ENCODE measurements around the gene ACTR10. TPM values are rescaled to one million over a fixed set of nuclear protein-coding genes. Genes with fewer than 3 reads are reported as not detected.
"Not testable (repeated sequence)": the region's sequence is repeated elsewhere in the genome, so short reads cannot be mapped to it uniquely, and the experiment has no call there.

The ACTR10 gene
- total RNA-seq, 1 experiment from 2014 or later: 55.1 TPM

GRCh38 chr14:58244556-58245387 is 44.8 kb downstream of the ACTR10 start, which contains the start of gene PSMA3:
TSS of gene PSMA3 (plus strand) at chr14:58244843. CDS start at chr14:58244921, 78 bp downstream.
- TSS peak; percentile 76 for BruUV-seq (replicated peaks)
- peak; percentile 98 for DNase-seq (ENCODE audit: unreplicated experiment)
- H3K36me3 Mint-ChIP-seq (ENCODE audit: insufficient read depth, unreplicated experiment): peaks cover 42% of the 10 kb centered on the region
- H3K4me3 Mint-ChIP-seq (ENCODE audit: unreplicated experiment): peak within 1 kb of the TSS; percentile 96
- no peaks in the 10 kb centered on the region for H3K9me3 Mint-ChIP-seq (ENCODE audit: unreplicated experiment)
- TF ChIP-seq, protein P1, sequence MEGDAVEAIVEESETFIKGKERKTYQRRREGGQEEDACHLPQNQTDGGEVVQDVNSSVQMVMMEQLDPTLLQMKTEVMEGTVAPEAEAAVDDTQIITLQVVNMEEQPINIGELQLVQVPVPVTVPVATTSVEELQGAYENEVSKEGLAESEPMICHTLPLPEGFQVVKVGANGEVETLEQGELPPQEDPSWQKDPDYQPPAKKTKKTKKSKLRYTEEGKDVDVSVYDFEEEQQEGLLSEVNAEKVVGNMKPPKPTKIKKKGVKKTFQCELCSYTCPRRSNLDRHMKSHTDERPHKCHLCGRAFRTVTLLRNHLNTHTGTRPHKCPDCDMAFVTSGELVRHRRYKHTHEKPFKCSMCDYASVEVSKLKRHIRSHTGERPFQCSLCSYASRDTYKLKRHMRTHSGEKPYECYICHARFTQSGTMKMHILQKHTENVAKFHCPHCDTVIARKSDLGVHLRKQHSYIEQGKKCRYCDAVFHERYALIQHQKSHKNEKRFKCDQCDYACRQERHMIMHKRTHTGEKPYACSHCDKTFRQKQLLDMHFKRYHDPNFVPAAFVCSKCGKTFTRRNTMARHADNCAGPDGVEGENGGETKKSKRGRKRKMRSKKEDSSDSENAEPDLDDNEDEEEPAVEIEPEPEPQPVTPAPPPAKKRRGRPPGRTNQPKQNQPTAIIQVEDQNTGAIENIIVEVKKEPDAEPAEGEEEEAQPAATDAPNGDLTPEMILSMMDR (IDR thresholded peaks at IDR 0.05; ENCODE audit: unreplicated experiment): no peak
- CTCF ChIA-PET: interaction anchor here (0.6 to 1.1 kb wide), 4 partner anchors 10 to 512 kb away, joined by 3 to 5 read pairs (median 3); no protein-coding TSS in a partner anchor
- POLR2A ChIA-PET: interaction anchor here (0.6 to 4.9 kb wide), 24 partner anchors 9 to 1891 kb away, joined by 3 to 134 read pairs (median 6); partner anchors contain the start of genes ACTR10, ARID4A, KIAA0586 and PCNX4
- H3K4me1 Mint-ChIP-seq (ENCODE audit: insufficient read depth, unreplicated experiment): peaks cover 20% of the 10 kb centered on the region
- peak within 1 kb of the TSS; percentile 99 for H3K27ac Mint-ChIP-seq (ENCODE audit: low read depth, unreplicated experiment)
- intact Hi-C loops (cut with micrococcal nuclease): loop anchor here (1.0 to 2.0 kb wide), 2 partner anchors 54 to 136 kb away; partner anchors contain the start of gene ARID4A
- no peaks in the 10 kb centered on the region for H3K27me3 Mint-ChIP-seq (ENCODE audit: insufficient read depth, unreplicated experiment)

DNA sequence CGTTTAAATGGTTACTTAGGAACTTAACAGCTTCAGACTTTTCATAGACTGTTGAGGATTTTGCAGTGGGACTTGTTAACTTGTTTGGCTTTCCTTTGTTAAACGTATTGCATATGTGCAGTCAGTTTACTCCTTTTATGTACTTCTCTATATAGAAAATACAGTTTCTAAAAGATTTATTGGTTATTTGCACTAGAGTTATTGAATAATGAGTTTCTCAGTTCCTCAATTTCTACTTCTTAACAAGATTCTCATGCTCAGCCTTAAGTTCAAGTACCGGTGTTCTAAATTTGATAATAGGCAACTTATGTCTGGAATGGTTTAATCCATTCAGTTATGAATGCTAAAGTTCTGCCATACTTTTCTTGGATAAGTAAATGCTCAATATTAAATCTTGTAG is 45.6 kb downstream of the ACTR10 start:
- Mint-ChIP-seq H3K27me3 (ENCODE audit: insufficient read depth, unreplicated experiment) (no peaks in the 10 kb centered on the region), H3K4me1 (ENCODE audit: insufficient read depth, unreplicated experiment) (peaks cover 20% of the 10 kb centered on the region), H3K9me3 (ENCODE audit: unreplicated experiment) (no peaks in the 10 kb centered on the region), H3K27ac (ENCODE audit: low read depth, unreplicated experiment) (peak overlapping the region; percentile 99), H3K36me3 (ENCODE audit: insufficient read depth, unreplicated experiment) (peaks cover 46% of the 10 kb centered on the region), H3K4me3 (ENCODE audit: unreplicated experiment) (peak overlapping the region; percentile 96)
- intact Hi-C loops (cut with micrococcal nuclease): loop anchor here (2.0 kb wide), 1 partner anchor 53 kb away; the partner anchor contains the start of gene ARID4A
- DNase-seq (ENCODE audit: unreplicated experiment): no peak
- TF ChIP-seq, protein P1 (IDR thresholded peaks at IDR 0.05; ENCODE audit: unreplicated experiment): no peak
- ChIA-PET POLR2A (interaction anchor here (0.6 to 4.9 kb wide), 18 partner anchors 9 to 1891 kb away, joined by 3 to 134 read pairs (median 7); partner anchors contain the start of genes ACTR10, ARID4A, KIAA0586 and PCNX4), CTCF (interaction anchor here (0.6 to 0.9 kb wide), 2 partner anchors 119 to 513 kb away, joined by 3 read pairs; no protein-coding TSS in a partner anchor)
- BruUV-seq (replicated peaks): no TSS peak

GRCh38 chr14:58249611-58250010 is 49.7 kb downstream of the ACTR10 start:
- H3K9me3 Mint-ChIP-seq (ENCODE audit: unreplicated experiment): no peaks in the 10 kb centered on the region
- TF ChIP-seq, protein P1 (IDR thresholded peaks at IDR 0.05; ENCODE audit: unreplicated experiment): no peak
- POLR2A ChIA-PET: no interaction called here
- BruUV-seq (replicated peaks): no TSS peak
- no peak for DNase-seq (ENCODE audit: unreplicated experiment)
- H3K36me3 Mint-ChIP-seq (ENCODE audit: insufficient read depth, unreplicated experiment): peaks cover 76% of the 10 kb centered on the region
- H3K27ac Mint-ChIP-seq (ENCODE audit: low read depth, unreplicated experiment): no peak overlapping the region
- H3K27me3 Mint-ChIP-seq (ENCODE audit: insufficient read depth, unreplicated experiment): no peaks in the 10 kb centered on the region
- intact Hi-C loops (cut with micrococcal nuclease): no loop called here
- H3K4me3 Mint-ChIP-seq (ENCODE audit: unreplicated experiment): no peak overlapping the region
- CTCF ChIA-PET: interaction anchor here (1.2 kb wide), 1 partner anchor 9 kb away, joined by 4 read pairs; no protein-coding TSS in a partner anchor
- H3K4me1 Mint-ChIP-seq (ENCODE audit: insufficient read depth, unreplicated experiment): peaks cover 14% of the 10 kb centered on the region

GRCh38 chr14:58258156-58258555 is 58.2 kb downstream of the ACTR10 start:
- POLR2A ChIA-PET: interaction anchor here (1.0 to 1.4 kb wide), 4 partner anchors 13 to 58 kb away, joined by 3 to 15 read pairs (median 4); partner anchors contain the start of genes ACTR10 and PSMA3
- no TSS peak for BruUV-seq (replicated peaks)
- H3K4me1 Mint-ChIP-seq (ENCODE audit: insufficient read depth, unreplicated experiment): no peaks in the 10 kb centered on the region
- H3K27me3 Mint-ChIP-seq (ENCODE audit: insufficient read depth, unreplicated experiment): no peaks in the 10 kb centered on the region
- no peaks in the 10 kb centered on the region for H3K9me3 Mint-ChIP-seq (ENCODE audit: unreplicated experiment)
- no peak for DNase-seq (ENCODE audit: unreplicated experiment)
- H3K4me3 Mint-ChIP-seq (ENCODE audit: unreplicated experiment): no peak overlapping the region
- TF ChIP-seq, protein P1 (IDR thresholded peaks at IDR 0.05; ENCODE audit: unreplicated experiment): no peak
- peaks cover 95% of the 10 kb centered on the region for H3K36me3 Mint-ChIP-seq (ENCODE audit: insufficient read depth, unreplicated experiment)
- CTCF ChIA-PET: interaction anchor here (1.4 to 1.7 kb wide), 2 partner anchors 9 to 15 kb away, joined by 4 read pairs; no protein-coding TSS in a partner anchor
- no peak overlapping the region for H3K27ac Mint-ChIP-seq (ENCODE audit: low read depth, unreplicated experiment)
- intact Hi-C loops (cut with micrococcal nuclease): no loop called here

DNA sequence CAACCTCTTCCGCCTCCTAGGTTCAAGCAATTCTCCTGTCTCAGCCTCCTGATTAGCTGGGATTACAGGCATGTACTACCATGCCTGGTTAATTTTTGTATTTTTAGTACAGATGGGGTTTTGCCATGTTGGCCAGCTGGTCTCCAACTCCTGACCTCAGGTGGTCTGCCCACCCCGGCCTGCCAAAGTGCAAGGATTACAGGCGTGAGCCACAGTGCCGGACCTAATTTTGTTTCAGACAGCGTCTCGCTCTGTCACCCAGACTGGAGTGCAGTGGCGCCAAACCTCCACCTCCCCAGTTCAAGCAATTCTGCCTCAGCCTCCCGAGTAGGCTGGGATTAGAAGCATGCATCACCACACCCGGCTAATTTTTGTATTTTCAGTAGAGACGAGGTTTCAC is 62.1 kb downstream of the ACTR10 start:
- BruUV-seq (replicated peaks); DNase-seq (ENCODE audit: unreplicated experiment); H3K27me3 Mint-ChIP-seq (ENCODE audit: insufficient read depth, unreplicated experiment); H3K27ac Mint-ChIP-seq (ENCODE audit: low read depth, unreplicated experiment); H3K4me3 Mint-ChIP-seq (ENCODE audit: unreplicated experiment); intact Hi-C loops (cut with micrococcal nuclease); CTCF ChIA-PET; H3K9me3 Mint-ChIP-seq (ENCODE audit: unreplicated experiment); H3K4me1 Mint-ChIP-seq (ENCODE audit: insufficient read depth, unreplicated experiment): not testable (repeated sequence)
- POLR2A ChIA-PET: interaction anchor here (1.1 to 8.6 kb wide), 6 partner anchors 9 to 35 kb away, joined by 3 to 52 read pairs (median 4); partner anchors contain the start of genes ARID4A and PSMA3
- H3K36me3 Mint-ChIP-seq (ENCODE audit: insufficient read depth, unreplicated experiment): peaks cover 100% of the 10 kb centered on the region

Measured in MCF 10A (cell line).